Gastrocnemius medialis (tissue), 4 donors: ENCODE measurements around the gene LRRC4C.

Experiments
- POLR2A ChIP-seq, 2 donors: fragments of 450-650 bp; IDR thresholded peaks; one replicate each; pipeline ENCODE4 v1.6.1; 2017; ENCODE audit warnings: antibody characterized with exemption in 2 of 2, mild to moderate bottlenecking in 2 of 2, moderate library complexity in 2 of 2
- TF ChIP-seq, protein P1 (sequence below), 5 experiments: fragments of 450-650 bp in 3 of 5; fragments of 200-600 bp in 2 of 5; sonication (generic) in 2 of 5; IDR thresholded peaks in 4 of 5; conservative IDR thresholded peaks in 1 of 5; 1 replicate in 4 of 5; 2 replicates in 1 of 5; pipeline ENCODE4 v1.5.1; 2016 to 2019; ENCODE audit warnings: antibody characterized with exemption in 5 of 5, mild to moderate bottlenecking in 3 of 5, moderate library complexity in 3 of 5

DNA sequence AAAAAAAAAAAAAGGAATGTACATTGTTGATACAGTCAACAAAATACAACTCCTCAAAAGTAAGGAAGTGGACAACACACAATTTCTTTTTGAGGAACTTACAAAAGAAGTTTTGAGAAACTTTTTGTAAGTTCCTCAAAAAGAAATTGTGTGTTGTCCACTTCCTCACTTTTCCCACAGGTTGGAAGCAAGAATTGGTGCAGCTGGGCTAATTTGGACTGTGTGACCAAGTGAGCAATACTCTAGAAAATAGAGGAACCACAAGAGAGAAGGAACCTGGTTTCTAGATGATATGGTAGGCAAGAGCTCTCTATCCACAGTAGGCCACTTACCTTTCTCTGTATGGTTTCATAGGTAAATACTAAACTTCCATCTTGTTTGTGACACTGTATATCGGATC lies 1053.8 kb downstream of the LRRC4C start:
- TF ChIP-seq, protein P1, sequence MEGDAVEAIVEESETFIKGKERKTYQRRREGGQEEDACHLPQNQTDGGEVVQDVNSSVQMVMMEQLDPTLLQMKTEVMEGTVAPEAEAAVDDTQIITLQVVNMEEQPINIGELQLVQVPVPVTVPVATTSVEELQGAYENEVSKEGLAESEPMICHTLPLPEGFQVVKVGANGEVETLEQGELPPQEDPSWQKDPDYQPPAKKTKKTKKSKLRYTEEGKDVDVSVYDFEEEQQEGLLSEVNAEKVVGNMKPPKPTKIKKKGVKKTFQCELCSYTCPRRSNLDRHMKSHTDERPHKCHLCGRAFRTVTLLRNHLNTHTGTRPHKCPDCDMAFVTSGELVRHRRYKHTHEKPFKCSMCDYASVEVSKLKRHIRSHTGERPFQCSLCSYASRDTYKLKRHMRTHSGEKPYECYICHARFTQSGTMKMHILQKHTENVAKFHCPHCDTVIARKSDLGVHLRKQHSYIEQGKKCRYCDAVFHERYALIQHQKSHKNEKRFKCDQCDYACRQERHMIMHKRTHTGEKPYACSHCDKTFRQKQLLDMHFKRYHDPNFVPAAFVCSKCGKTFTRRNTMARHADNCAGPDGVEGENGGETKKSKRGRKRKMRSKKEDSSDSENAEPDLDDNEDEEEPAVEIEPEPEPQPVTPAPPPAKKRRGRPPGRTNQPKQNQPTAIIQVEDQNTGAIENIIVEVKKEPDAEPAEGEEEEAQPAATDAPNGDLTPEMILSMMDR (IDR thresholded peaks at IDR 0.05 in 4 of 5, conservative IDR thresholded peaks at IDR 0.05 in 1 of 5), result no peak
- no peak for TF ChIP-seq POLR2A (IDR thresholded peaks at IDR 0.05)
